Measurements from ENCODE around the gene WDR1.

Gene WDR1

DNA sequence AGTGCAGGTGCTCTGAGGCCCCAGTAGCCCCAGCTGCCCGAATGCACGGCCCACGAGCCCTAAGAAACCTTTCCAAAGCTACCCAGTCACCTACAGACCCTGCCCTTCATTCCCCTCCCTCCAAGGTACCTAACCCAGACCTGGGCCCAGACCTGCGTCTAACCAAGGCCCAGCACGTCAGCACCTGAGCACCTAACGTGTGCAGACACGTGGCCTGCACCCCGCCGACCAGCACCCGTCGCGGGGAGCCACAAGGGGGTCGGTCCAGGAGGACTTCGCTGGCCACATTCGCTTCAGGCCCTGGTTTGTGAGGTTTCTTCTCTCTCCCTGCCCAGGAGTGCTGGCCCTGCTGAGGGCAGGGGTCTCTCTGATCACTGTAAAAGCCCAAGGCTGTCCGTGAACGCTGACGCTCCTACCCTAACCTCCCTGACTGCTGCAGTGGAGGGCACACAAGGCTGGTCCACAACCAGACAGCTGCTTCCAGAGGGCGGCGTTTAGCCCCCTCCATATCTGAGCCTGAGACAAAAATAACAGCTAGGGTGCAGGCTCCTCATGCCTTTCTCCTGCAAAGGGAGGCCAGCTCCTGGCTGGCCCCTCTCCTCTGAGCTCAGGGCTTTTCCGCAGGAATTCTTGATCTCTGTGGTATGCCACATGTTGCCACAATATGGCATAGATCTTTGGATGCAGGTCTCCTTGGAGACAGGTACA is 31.8 kb downstream of the WDR1 start:
- no peak for DNase-seq (ENCODE audit: low read depth)

DNA sequence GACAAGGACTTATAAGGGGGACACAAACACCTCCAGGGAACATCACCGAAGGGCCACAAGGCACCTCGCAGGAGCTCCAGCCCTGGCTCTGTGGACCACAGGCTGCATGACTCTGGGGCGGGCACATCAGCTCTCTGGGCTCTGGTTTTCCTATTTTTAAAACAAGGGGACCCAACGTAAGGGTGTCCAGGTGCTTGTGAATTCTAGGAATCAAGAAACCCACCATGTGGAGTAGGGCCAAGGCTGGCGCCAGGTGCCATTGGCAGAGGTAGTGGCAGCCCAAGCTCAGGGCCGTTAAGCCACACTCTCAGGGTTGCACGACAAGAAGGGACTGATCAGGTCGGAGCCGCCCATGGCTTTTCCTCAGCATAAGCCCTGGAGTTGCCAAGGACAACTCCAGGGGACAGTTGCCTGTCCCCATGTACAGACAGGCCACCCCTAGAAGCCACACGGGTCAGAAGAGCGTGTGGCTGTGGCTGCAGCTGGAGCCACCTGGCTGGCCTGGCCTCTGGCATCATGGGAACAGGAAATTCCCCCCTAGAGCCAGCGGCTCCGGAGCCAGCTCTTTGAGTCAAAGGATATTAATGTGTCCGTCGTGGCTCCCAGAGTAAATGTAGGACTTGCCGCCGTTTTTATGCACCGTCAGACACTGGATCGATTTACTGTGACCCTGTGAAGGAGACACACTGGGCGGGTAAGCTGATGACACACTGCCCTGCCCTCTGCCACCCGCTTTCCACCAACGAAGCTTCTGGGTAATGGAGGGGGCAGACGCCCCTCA is 32.5 kb downstream of the WDR1 start:
- no peak for DNase-seq (ENCODE audit: low read depth)

DNA sequence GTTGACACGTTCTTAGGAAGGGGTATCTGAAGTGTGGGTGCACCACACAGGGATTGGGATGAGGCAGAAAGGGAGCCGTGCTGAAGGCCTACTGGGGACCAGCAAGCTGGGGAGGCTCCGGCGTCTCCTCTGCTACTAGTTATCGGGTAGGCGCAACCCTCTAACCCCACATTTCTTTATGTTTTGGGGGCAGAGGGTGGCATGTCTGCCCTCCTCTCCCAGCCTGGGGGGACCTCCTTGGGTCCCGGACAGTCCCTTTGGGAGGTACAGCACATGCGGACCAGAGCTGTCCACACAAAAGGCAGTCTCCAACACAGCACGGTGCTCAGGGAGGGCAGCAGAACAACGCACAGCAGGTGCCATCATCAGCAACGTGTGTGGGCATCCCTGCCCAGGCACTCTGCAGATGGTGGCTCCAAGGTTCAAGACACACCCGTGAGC is 33.2 kb downstream of the WDR1 start:
- no peak for DNase-seq (ENCODE audit: low read depth)

- no peak for DNase-seq (ENCODE audit: low read depth)
Observed at GRCh38 chr4:10082459-10083272, 33.9 kb downstream of the WDR1 start.

- DNase-seq (ENCODE audit: low read depth): no peak
Observed at GRCh38 chr4:10082047-10082446, 34.6 kb downstream of the WDR1 start.

GRCh38 chr4:10081218-10081606 is 35.4 kb downstream of the WDR1 start:
- no peak for DNase-seq (ENCODE audit: low read depth)

DNA sequence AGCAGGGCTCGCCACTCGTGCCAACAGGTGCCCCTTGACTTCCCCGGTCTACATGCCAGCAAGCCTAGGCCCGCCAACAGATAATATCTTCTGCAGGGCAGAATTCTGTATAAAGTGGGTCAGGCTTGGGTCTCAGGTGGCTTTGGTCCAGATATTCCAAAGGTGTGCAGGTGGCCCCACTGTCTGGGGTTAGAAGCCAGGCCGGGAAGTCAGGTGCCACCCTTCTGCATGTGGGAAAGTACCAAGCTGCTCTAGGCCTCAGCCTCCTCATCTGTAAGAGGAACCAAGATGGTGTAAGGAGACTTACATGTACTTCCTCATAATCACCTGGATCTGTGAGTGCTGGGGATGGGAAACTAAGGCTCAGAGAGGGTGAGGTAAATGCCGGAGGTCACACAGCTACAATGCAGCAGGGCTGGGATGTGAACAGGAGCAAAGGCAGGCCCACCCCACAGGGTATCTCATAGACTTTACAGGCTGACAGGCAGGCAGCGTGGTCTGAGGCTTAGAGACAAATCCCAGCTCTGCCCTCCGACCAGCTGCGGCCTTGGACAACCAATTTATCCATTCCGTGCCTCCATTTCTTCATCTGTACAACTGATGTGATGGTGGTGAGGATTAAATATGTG is 35.9 kb downstream of the WDR1 start:
- no peak for DNase-seq (ENCODE audit: low read depth)

- DNase-seq (ENCODE audit: low read depth): no peak
Observed at GRCh38 chr4:10079912-10080588, 36.5 kb downstream of the WDR1 start.

DNA sequence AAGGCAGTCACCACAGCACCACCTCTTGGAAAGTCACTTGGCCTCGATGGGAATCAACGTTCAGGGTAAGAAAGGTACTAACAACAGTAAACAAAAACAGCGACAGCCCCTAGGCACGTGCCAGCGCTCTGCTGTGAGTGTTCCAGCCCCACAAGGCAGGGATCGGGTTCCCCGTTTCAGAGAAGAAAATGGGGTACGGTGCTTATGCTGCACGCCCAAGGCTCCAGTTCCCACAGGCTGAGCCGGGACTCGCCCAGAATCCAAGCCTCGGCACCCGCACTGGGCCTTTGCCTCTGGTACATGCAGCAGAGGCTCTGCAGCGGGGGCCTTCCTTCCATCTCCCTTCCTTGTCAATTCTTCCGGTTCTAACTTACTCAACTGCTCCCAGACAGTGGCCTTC is 37.3 kb downstream of the WDR1 start:
- DNase-seq (ENCODE audit: low read depth): no peak

GRCh38 chr4:10078481-10079233 is 37.9 kb downstream of the WDR1 start:
- DNase-seq (ENCODE audit: low read depth): no peak

GRCh38 chr4:10077483-10078335 is 38.9 kb downstream of the WDR1 start:
- DNase-seq (ENCODE audit: low read depth): no peak

DNA sequence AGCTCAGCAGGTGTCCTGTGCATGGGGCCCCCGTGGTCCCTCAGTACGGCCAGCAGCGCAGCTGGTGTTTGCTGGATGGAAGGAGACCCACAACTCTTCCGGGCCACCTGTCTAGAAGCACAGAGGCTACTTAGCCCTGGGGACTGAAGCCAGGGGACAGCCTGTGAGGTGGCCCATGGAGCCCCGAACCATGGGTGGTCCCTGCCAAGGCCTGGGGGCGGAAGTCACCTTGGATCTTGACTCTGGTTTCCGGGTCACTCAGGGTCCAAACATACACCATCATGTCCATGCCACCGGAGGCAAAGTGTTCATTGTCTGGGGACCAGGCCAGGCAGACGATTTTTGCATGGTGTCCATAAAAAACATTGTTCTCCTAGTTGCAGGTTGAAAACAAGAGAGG is 39.5 kb downstream of the WDR1 start:
- no peak for DNase-seq (ENCODE audit: low read depth)

DNA sequence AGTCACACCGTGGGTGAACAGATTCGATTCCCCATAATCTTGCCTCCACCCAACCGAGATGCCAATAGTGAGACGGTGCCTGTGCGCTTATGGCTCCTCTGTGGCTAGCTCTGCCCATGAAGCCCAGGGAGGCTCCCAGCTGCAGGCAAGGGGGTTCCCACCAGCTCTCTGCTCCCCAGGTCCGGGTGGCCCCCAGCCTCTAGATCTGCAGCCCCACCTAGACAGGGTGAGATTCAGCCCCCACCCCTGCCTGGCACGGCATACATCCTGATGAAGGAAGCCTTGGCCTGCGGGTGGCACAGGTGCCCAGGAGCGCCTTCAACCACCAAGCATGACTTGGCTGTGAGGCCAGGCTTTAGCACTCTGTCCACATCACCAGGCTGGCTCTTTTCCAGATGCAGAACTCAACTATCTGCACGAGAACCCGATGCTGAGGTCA is 40.6 kb downstream of the WDR1 start:
- DNase-seq (ENCODE audit: low read depth): no peak

DNA sequence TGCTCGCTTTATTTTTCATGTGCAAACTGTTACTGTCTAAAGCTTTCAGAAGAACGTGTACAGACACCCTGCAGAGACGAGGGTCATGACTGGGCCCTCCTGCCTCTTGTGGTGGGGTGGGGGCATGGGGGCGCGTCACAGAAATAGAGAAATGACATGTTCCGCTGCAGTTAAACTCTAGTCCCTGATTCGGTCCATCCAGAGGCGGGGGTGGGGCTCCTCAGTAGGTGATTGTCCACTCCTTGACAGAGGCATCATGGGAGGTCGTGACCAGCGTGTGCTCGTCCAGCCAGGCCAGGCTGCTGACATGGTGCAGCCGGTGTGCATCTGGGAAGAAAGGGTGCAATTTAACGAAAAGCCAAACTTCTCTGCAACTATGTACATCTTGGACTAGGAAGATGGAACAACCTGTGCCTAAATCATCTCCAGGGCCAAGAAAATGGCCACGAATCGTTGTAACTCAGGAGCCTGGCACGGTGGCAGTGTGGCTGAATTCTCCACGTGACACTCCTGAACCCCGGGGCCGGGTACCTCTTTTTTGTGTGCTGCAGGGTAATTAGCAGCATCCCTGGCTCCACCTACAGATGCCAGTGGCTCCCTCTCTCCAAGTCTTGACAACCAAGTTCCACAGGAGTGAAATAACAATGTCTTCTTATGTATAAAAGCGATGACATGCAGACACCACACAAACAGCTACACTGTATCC is 41.3 kb downstream of the WDR1 start:
- no peak for DNase-seq (ENCODE audit: low read depth)

DNA sequence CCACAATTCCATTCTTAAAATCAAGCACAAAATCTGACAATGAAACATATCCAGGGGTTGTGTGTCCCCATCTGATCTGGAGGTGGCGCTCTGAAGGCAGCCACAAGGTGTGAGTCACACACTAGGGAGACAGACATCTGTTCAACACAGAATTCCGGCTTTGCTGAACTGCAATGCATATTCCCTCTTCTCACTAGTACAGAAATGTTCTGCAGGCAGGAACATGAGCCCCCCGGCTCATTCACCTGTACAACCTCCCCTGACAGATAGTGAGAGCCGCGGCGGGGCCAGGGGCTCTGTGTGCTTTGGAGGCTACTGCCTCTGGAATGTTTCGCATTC is 41.9 kb downstream of the WDR1 start:
- DNase-seq (ENCODE audit: low read depth): no peak

DNA sequence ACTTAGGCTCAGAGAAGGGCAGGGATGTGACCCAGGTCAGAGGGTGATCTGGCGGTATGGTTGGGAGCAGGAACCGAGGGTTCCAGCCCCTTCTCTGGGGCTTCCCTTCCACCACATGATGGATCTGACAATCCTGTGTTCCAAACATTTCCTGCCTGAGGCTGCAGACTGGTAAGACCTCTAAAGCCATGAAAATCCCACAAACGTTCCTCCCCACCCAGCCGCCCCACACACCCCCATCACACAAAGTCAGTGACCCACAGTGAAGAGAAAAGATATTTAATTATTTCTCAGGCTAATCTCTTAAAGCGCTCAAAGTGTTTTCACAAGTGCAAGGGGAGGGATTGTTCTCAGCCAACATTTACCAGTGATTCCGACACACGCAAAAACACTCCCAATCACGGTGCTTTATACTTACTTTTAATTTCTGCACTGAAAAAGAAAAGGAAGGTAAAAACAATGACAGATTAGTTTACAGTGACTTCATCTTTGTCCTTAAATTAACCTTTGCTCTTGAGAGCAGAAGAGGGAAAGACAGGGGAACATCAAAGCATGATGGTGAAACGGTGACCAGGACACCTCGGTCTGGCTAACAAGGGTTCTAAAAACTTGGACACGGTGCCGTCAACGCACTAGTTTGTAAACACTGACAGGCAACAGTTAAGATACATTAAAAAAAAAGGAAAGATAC is 42.4 kb downstream of the WDR1 start:
- no peak for DNase-seq (ENCODE audit: low read depth)

GRCh38 chr4:10072420-10073017 is 44.1 kb downstream of the WDR1 start:
- no peak for DNase-seq (ENCODE audit: low read depth)

GRCh38 chr4:10069075-10069642 is 47.4 kb downstream of the WDR1 start:
- no peak for DNase-seq (ENCODE audit: low read depth)
